ENCODE measurements around the gene PTCD1. TPM values are rescaled to one million over a fixed set of nuclear protein-coding genes. Genes with fewer than 3 reads are reported as not detected.

Gene PTCD1
- total RNA-seq, 3 donors from 2014 or later, result 11.9 to 15.1 (median 13.9) TPM

- no peaks in the 10 kb centered on the region for H3K27me3 Mint-ChIP-seq (ENCODE audit: low read depth)
- H3K4me1 Mint-ChIP-seq (ENCODE audit: low read depth), result peaks cover 20% of the 10 kb centered on the region
- H3K9me3 Mint-ChIP-seq, result no peaks in the 10 kb centered on the region
- H3K36me3 Mint-ChIP-seq (ENCODE audit: insufficient read depth), result peaks cover 27% of the 10 kb centered on the region
- H3K4me3 Mint-ChIP-seq, result no peak overlapping the region
- ATAC-seq (no peak), DNase-seq (no peak)
Observed at GRCh38 chr7:99457650-99458493, 19.3 kb upstream of the PTCD1 start.

- Mint-ChIP-seq H3K27me3 (ENCODE audit: low read depth) (no peaks in the 10 kb centered on the region), H3K4me3 (no peak overlapping the region), H3K36me3 (ENCODE audit: insufficient read depth) (peaks cover 24% of the 10 kb centered on the region), H3K9me3 (no peaks in the 10 kb centered on the region), H3K4me1 (ENCODE audit: low read depth) (peaks cover 17% of the 10 kb centered on the region)
- DNase-seq, result no peak
- ATAC-seq, result no peak
Observed at GRCh38 chr7:99457050-99457649, 18.6 kb upstream of the PTCD1 start.

GRCh38 chr7:99456288-99456687 is 17.7 kb upstream of the PTCD1 start:
- Mint-ChIP-seq H3K4me1 (ENCODE audit: low read depth) (peaks cover 17% of the 10 kb centered on the region), H3K9me3 (no peaks in the 10 kb centered on the region), H3K27me3 (ENCODE audit: low read depth) (no peaks in the 10 kb centered on the region), H3K4me3 (no peak overlapping the region), H3K36me3 (ENCODE audit: insufficient read depth) (peaks cover 24% of the 10 kb centered on the region)
- no peak for ATAC-seq
- no peak for DNase-seq

- Mint-ChIP-seq H3K4me1 (ENCODE audit: low read depth) (peaks cover 14% of the 10 kb centered on the region), H3K27me3 (ENCODE audit: low read depth) (no peaks in the 10 kb centered on the region), H3K4me3 (no peak overlapping the region), H3K9me3 (no peaks in the 10 kb centered on the region), H3K36me3 (ENCODE audit: insufficient read depth) (peaks cover 27% of the 10 kb centered on the region)
- ATAC-seq, result peak in 1 of 2 donors; percentile 17
- no peak for DNase-seq
Observed at GRCh38 chr7:99455874-99456273, 17.3 kb upstream of the PTCD1 start.

- Mint-ChIP-seq H3K27me3 (ENCODE audit: low read depth) (no peaks in the 10 kb centered on the region), H3K36me3 (ENCODE audit: insufficient read depth) (peaks cover 12% of the 10 kb centered on the region)
Observed at GRCh38 chr7:99453105-99453504, 14.5 kb upstream of the PTCD1 start.

GRCh38 chr7:99452541-99452940 is 13.9 kb upstream of the PTCD1 start:
- no peak for DNase-seq
- H3K27me3 Mint-ChIP-seq (ENCODE audit: low read depth), result no peaks in the 10 kb centered on the region
- no peaks in the 10 kb centered on the region for H3K9me3 Mint-ChIP-seq
- no peaks in the 10 kb centered on the region for H3K4me1 Mint-ChIP-seq (ENCODE audit: low read depth)
- H3K36me3 Mint-ChIP-seq (ENCODE audit: insufficient read depth), result peaks cover 12% of the 10 kb centered on the region
- ATAC-seq, result no peak
- H3K4me3 Mint-ChIP-seq, result no peak overlapping the region

More at GRCh38 chr7:99453105-99453504, 14.5 kb upstream of the PTCD1 start:
- DNase-seq (no peak), ATAC-seq (no peak)
- H3K4me1 Mint-ChIP-seq (ENCODE audit: low read depth), result no peaks in the 10 kb centered on the region
- H3K9me3 Mint-ChIP-seq, result no peaks in the 10 kb centered on the region
- no peak overlapping the region for H3K4me3 Mint-ChIP-seq

- Mint-ChIP-seq H3K36me3 (ENCODE audit: insufficient read depth) (peaks cover 12% of the 10 kb centered on the region), H3K27me3 (ENCODE audit: low read depth) (no peaks in the 10 kb centered on the region), H3K4me1 (ENCODE audit: low read depth) (no peaks in the 10 kb centered on the region), H3K4me3 (no peak overlapping the region), H3K9me3 (no peaks in the 10 kb centered on the region)
- ATAC-seq, result no peak
- no peak for DNase-seq
Observed at GRCh38 chr7:99451936-99452335, 13.3 kb upstream of the PTCD1 start.

GRCh38 chr7:99449326-99449725 is 10.7 kb upstream of the PTCD1 start:
- Mint-ChIP-seq H3K4me3 (no peak overlapping the region), H3K4me1 (ENCODE audit: low read depth) (peaks cover 2% of the 10 kb centered on the region), H3K27me3 (ENCODE audit: low read depth) (no peaks in the 10 kb centered on the region), H3K36me3 (ENCODE audit: insufficient read depth) (peaks cover 14% of the 10 kb centered on the region), H3K9me3 (no peaks in the 10 kb centered on the region)
- ATAC-seq (no peak), DNase-seq (no peak)

GRCh38 chr7:99448855-99449254 is 10.3 kb upstream of the PTCD1 start:
- Mint-ChIP-seq H3K27me3 (ENCODE audit: low read depth) (no peaks in the 10 kb centered on the region), H3K4me3 (no peak overlapping the region), H3K36me3 (ENCODE audit: insufficient read depth) (peaks cover 16% of the 10 kb centered on the region), H3K4me1 (ENCODE audit: low read depth) (peaks cover 2% of the 10 kb centered on the region), H3K9me3 (no peaks in the 10 kb centered on the region)
- ATAC-seq (no peak), DNase-seq (no peak)

- DNase-seq, result no peak
- Mint-ChIP-seq H3K4me3 (no peak overlapping the region), H3K27me3 (ENCODE audit: low read depth) (no peaks in the 10 kb centered on the region), H3K36me3 (ENCODE audit: insufficient read depth) (peaks cover 17% of the 10 kb centered on the region), H3K4me1 (ENCODE audit: low read depth) (peaks cover 6% of the 10 kb centered on the region), H3K9me3 (no peaks in the 10 kb centered on the region)
- ATAC-seq, result no peak
Observed at GRCh38 chr7:99447943-99448342, 9.3 kb upstream of the PTCD1 start.

GRCh38 chr7:99446096-99446495 is 7.5 kb upstream of the PTCD1 start:
- no peaks in the 10 kb centered on the region for H3K9me3 Mint-ChIP-seq
- no peak for ATAC-seq

GRCh38 chr7:99440195-99440594 is 1.6 kb upstream of the PTCD1 start:
- Mint-ChIP-seq H3K4me1 (ENCODE audit: low read depth) (peaks cover 33% of the 10 kb centered on the region), H3K4me3 (peak overlapping the region; percentile 97), H3K27me3 (ENCODE audit: low read depth) (no peaks in the 10 kb centered on the region), H3K36me3 (ENCODE audit: insufficient read depth) (peaks cover 11% of the 10 kb centered on the region), H3K9me3 (no peaks in the 10 kb centered on the region)
- ATAC-seq (no peak), DNase-seq (no peak)

More at GRCh38 chr7:99446096-99446495, 7.5 kb upstream of the PTCD1 start:
- Mint-ChIP-seq H3K27me3 (ENCODE audit: low read depth) (no peaks in the 10 kb centered on the region), H3K4me3 (no peak overlapping the region), H3K4me1 (ENCODE audit: low read depth) (peaks cover 12% of the 10 kb centered on the region), H3K36me3 (ENCODE audit: insufficient read depth) (peaks cover 18% of the 10 kb centered on the region)
- DNase-seq, result no peak

GRCh38 chr7:99437946-99438572 is 539 bp downstream of the PTCD1 start:
- H3K36me3 Mint-ChIP-seq (ENCODE audit: insufficient read depth), result peaks cover 6% of the 10 kb centered on the region
- peaks cover 28% of the 10 kb centered on the region for H3K4me1 Mint-ChIP-seq (ENCODE audit: low read depth)
- peak overlapping the region; percentile 97 for H3K4me3 Mint-ChIP-seq
- peak in 1 of 2 donors; percentile 19 for ATAC-seq
- no peaks in the 10 kb centered on the region for H3K27me3 Mint-ChIP-seq (ENCODE audit: low read depth)
- H3K9me3 Mint-ChIP-seq, result no peaks in the 10 kb centered on the region
- no peak for DNase-seq

- Mint-ChIP-seq H3K27me3 (ENCODE audit: low read depth) (no peaks in the 10 kb centered on the region), H3K9me3 (no peaks in the 10 kb centered on the region), H3K4me3 (no peak overlapping the region), H3K4me1 (ENCODE audit: low read depth) (peaks cover 4% of the 10 kb centered on the region), H3K36me3 (ENCODE audit: insufficient read depth) (peaks cover 8% of the 10 kb centered on the region)
- DNase-seq (no peak), ATAC-seq (no peak)
Observed at GRCh38 chr7:99433158-99433557, 5.4 kb downstream of the PTCD1 start.
